ENCODE results near the gene CRIM1.

Gene CRIM1

GRCh38 chr2:36528766-36529392 lies 173.3 kb downstream of the CRIM1 start:
- no peak for DNase-seq

DNA sequence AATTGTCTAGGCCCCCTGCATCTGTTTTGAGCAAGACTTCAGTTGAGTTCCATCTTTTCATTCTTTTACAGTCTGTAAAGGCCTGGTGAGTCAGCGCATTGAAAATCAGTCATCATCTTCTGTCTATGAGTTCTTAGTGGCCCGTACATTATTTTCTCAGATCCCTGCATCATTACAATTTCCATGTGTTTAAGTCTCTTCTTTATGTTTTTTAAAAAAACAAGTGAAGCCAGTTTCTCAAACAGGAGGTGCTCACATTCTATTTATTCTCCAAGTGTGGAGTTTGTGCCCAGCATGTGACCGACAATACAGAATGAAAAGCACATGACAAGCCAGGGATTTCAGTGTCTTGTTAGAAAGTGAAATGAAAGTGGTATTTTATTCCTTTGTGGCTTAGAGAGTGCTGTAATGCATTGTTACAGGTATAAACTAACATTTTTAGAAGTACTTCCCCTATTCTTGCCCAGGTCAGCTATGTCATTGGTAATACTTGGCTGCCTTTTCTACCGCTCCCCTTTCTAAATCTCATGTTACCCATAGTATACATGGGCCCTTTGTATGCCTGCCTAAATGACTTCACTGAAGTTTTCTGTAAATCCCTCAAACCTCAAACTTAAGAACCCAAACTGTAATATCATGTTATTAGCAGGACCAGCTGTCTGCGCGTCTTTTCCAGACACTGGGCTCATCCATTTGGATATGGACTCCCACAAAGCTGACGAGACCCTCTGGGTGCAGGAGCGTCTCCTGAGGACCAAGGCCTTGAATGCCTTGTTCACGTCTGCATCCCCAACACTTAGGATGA lies 174.8 kb downstream of the CRIM1 start:
- no peak for DNase-seq

- no peak for DNase-seq
Observed at GRCh38 chr2:36530983-36531354, 175.4 kb downstream of the CRIM1 start.

GRCh38 chr2:36534275-36534799 lies 178.8 kb downstream of the CRIM1 start:
- no peak for DNase-seq

DNA sequence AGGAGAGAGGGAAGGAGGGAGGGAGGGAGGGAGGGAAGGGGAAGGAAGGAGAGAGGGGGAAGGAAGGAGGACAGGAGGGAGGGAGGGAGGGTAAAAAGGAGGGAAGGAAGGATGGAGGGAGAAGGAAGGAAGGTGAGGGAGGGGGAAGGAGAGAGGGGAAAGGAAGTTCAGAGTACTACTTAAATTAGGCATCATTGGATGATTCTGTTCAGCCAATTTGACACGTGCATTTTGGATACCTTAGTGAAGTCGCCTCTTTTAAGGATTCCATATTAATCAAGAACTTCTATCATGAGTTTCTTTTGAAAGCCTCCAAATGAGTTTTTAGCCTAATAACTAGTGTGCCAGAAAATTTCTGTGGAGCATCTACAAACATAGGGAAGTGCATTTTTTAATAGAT lies 179.5 kb downstream of the CRIM1 start:
- no peak for DNase-seq

- no peak for DNase-seq
Observed at GRCh38 chr2:36536776-36537175, 181.2 kb downstream of the CRIM1 start.

- peak; percentile 75 for DNase-seq
Observed at GRCh38 chr2:36538335-36538734, 182.8 kb downstream of the CRIM1 start.

DNA sequence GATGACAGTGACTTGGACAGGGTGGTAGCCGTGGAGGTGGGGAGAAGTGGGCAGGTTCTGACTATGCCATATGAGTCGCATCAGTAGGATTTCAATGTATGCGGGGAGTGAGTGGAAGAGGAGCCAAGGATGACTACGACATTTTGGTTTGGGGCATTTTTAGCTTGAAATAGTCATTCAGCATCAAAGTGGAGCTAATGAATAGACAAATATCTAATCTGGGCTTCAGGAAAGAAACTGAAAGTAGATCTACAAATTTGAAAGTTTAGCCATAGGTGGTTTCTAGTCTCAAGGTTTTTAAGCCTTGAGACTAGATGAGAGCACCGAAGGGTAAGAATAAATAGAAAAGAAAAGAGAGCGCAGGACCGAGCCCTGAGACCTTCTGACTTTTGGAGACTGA lies 184.1 kb downstream of the CRIM1 start:
- DNase-seq = no peak

- DNase-seq = no peak
Observed at GRCh38 chr2:36540986-36541754, 185.6 kb downstream of the CRIM1 start.

DNA sequence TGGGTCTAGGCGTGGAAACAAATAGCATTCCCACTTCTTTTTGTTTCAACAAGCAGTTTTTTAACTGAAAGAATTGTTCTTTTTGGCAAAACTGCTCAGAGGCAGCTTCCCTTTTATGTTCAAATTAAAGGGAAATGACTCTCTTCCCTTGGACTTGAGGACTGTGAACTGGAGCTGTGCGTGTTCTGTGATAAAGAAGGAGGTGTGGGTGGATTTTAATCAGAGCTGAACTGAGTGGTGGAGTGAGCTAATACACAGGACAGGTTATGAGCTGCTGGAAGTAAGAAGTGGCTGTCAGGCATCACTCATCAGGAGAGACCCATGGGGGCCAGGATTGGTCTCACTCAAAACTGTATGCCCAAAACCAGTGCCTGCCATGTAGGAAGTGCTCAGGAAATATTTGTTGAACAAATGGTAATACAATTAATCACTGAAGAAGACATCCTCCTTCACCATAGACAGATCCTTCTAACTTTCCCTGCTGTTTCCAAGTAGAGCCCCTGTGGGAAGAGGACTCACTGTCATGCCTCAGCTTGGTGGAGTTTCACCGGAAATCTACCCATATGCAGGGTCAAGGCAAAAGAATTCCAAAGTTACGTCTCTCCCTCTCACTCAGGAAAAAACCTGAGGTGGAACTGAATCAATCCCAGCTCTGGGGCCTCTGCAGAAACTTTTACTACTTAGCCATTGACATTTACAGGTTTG lies 186.5 kb downstream of the CRIM1 start:
- DNase-seq = no peak

GRCh38 chr2:36544638-36545338 lies 189.2 kb downstream of the CRIM1 start:
- no peak for DNase-seq

DNA sequence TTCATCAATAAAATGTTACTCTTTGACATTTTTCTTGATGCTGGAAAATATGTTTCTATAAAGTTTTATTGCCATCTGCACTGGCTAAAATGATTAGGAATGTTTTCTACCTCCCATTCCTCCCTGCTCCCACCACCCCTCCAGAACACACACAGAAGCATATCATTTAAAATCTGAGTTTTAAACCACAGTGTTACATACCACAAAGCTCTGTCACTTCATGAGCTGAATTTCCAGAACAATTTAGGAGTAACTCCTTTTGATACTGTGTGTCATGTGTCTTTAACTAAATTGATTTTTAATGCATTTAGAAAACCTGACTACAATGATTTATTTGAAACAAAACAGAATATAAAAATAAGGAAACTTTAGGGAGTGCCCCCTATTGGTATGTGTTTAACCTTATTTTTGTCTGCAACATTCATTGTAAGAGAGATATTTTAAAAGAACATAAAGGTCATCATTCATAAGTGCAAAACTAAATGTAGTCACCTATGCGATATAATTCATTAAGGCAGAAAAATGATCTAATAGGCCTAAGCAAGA lies 190.4 kb downstream of the CRIM1 start:
- no peak for DNase-seq

GRCh38 chr2:36547906-36548305 lies 192.3 kb downstream of the CRIM1 start:
- no peak for DNase-seq

DNA sequence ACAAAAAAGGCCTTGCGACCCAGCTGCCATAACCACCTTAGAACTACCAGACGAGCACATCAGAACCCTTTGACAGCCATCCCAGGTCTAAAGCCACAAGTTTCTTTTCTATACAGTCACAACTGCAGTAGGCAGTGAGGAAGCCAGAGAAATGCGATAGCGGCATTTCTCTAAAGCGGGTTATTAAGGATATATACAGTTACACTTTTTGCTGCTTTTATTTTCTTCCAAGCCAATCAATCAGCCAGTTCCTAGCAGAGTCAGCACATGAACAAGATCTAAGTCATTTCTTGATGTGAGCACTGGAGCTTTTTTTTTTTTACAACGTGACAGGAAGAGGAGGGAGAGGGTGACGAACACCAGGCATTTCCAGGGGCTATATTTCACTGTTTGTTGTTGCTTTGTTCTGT lies 193.6 kb downstream of the CRIM1 start:
- no peak for DNase-seq

DNA sequence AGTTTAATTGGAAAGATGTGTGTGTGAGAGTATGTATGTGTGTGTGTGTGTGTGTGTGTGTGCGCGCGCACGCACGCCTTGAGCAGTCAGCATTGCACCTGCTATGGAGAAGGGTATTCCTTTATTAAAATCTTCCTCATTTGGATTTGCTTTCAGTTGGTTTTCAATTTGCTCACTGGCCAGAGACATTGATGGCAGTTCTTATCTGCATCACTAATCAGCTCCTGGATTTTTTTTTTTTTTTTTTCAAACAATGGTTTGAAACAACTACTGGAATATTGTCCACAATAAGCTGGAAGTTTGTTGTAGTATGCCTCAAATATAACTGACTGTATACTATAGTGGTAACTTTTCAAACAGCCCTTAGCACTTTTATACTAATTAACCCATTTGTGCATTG lies 194.4 kb downstream of the CRIM1 start:
- DNase-seq = no peak

GRCh38 chr2:36553683-36554082 lies 198.1 kb downstream of the CRIM1 start:
- DNase-seq = no peak

- no peak for DNase-seq
Observed at GRCh38 chr2:36554531-36554930, 199.0 kb downstream of the CRIM1 start.

DNA sequence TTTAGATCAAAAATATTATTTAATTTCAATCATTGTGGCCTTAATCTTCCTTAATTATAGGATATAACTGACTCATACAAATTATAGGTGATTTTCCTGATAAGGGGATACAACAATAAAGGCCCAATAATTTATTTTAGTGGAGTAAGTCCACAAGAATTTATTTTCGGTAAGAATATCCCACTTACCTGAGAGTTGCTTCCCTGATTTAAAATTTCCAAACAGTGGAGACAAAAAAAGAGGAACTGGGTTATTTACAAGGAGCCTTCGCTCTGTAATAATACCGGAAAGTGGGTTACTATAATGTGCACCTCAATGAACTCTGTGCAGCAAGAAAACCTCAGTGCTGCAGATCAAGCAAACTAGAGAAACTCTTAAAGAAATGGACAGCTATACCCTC lies 200.2 kb downstream of the CRIM1 start:
- DNase-seq = no peak

DNA sequence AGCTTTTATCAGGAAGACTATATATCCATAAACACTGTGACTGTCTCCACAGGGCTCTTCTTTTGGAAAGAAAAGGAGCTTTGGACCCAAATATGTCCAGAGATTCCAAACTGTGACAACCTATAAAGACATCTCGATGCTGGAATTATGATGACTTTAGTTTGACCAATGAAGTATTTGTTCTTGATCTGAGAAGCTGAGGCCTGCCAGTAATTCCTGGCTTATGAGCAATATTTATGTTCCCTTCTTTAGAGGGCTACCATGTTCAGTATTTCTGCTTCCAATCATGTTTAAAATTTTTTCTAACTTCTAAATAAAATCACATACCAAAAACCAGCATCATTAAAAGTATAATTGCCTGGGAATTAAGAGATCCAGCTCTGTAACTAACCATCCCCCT lies 201.3 kb downstream of the CRIM1 start:
- DNase-seq = no peak

DNA sequence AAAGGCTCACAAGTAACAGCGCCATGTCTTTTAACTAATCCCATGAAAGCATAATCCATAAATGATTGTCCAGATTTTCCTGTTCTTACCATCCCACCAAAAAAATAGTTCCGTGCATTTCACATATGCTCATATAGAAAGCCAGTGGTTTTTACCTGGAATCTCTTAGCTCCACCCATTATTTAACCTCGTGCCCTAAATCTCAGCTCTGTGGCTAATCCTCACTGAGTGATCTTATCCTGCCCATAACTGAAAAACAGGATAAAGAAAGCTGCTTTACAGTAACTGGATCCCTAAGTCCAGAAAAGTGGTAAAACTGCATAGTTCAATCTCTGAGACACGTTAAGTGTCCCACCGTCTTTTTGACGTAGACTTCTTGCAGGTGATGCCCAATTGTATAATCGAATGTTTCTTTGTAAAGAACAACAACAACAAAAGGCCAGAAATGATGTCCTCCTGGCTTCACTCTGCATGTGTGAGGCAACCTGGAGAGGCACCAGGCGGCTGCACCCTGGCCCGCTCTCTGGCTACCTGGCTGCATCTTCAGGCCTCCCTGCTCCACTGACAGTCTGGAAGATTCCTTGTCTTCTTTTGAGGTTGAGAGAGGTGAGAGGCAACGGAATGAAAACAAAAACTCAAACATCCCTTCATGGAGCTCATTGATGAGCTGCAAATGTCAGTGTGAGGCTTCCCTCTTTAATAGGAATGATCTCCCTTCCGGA lies 203.8 kb downstream of the CRIM1 start:
- DNase-seq = no peak

DNA sequence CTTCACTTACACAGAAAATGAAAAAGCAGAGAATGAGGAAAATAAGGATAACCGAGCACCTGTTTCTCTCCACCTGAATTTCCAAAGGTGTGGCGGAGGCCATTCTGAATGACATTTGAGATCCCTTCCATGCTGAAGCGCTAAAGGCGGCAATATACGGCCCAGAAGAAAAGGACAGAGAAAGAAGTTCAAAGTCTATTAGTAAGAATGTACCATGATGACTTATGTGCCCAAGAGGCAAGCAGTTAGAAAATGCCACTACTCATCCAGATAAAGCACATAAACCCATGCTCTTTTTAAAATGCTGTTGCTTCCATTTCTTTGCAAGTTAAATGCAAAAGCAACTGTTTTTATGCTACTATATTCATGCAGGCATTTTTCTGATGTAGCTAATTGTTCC lies 205.1 kb downstream of the CRIM1 start:
- no peak for DNase-seq

Measured in NCI-H1436 (cell line).